ENCODE measurements around the gene RAE1. TPM values are rescaled to one million over a fixed set of nuclear protein-coding genes. Genes with fewer than 3 reads are reported as not detected.

RAE1 gene
- total RNA-seq, 6 experiments from 2014 or later = 8.6 to 22.1 (median 11.1) TPM

DNA sequence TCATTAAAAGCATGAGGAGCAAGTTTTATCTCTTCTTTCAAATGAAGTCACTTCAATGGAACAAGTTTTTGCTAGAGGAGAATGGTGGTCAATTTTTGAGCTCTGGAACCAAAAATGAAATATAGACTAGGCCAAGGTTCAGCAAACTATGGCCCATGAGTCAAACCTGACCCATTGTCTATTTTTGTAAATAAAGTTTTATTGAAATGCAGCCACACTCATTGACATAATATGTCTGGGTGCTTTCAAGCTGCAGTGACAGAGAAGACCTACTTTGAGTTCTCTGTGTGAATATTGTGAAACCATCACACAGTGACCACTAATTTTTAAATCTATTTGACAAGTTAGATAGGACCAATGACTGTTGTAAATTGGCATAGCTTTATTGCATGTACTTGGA is 13.4 kb downstream of the RAE1 start:
- H3K4me3 ChIP-seq = no peak overlapping the region
- no peak overlapping the region for H3K27ac ChIP-seq
- DNase-seq (no peak), ATAC-seq (no peak)
- no peaks in the 10 kb centered on the region for H3K27me3 ChIP-seq
- peaks cover 0 to 61% (median 28%) of the 10 kb centered on the region in 4 donors for H3K36me3 ChIP-seq
- TF ChIP-seq, protein P1, sequence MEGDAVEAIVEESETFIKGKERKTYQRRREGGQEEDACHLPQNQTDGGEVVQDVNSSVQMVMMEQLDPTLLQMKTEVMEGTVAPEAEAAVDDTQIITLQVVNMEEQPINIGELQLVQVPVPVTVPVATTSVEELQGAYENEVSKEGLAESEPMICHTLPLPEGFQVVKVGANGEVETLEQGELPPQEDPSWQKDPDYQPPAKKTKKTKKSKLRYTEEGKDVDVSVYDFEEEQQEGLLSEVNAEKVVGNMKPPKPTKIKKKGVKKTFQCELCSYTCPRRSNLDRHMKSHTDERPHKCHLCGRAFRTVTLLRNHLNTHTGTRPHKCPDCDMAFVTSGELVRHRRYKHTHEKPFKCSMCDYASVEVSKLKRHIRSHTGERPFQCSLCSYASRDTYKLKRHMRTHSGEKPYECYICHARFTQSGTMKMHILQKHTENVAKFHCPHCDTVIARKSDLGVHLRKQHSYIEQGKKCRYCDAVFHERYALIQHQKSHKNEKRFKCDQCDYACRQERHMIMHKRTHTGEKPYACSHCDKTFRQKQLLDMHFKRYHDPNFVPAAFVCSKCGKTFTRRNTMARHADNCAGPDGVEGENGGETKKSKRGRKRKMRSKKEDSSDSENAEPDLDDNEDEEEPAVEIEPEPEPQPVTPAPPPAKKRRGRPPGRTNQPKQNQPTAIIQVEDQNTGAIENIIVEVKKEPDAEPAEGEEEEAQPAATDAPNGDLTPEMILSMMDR (IDR thresholded peaks at IDR 0.05) = no peak
- TF ChIP-seq POLR2A (IDR thresholded peaks at IDR 0.05) = no peak
- H3K9me3 ChIP-seq = no peaks in the 10 kb centered on the region
- intact Hi-C loops (cut with DNase I) = no loop called here
- no peaks in the 10 kb centered on the region for H3K4me1 ChIP-seq

DNA sequence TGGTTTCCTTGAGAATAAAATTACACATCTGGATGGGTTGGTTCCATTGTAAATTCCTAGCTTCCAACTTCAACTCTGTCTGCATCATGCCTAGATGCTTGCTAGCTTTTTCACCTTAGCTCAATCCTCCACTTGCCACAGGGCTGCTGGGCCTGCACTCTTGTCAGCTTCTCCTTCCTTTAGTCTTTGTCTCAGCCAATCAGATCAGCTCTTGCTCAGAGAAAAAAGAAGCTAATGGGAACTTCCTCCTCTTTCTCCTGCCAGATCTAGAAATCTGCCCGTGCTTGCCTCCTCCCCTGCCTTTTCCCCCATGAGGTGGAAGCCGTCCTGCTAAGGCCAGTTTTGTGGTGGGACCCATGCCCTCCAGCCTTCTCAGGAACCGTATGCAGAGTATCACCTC is 18.5 kb downstream of the RAE1 start:
- WGBS (ENCODE audit: insufficient coverage, low coverage, low lambda C conversion rate, missing lambda C conversion rate) = 72% methylated on average over 3 of the region's 3 CpGs
- intact Hi-C loops (cut with DNase I) = no loop called here
- H3K27ac ChIP-seq = no peak overlapping the region
- no peaks in the 10 kb centered on the region for H3K9me3 ChIP-seq
- no peak overlapping the region for H3K4me3 ChIP-seq
- no peaks in the 10 kb centered on the region for H3K27me3 ChIP-seq
- ATAC-seq = peak in 1 of 4 donors; percentile 22
- H3K36me3 ChIP-seq = peaks cover 0 to 84% (median 49%) of the 10 kb centered on the region in 4 donors
- no peak for DNase-seq
- no peaks in the 10 kb centered on the region for H3K4me1 ChIP-seq
- no peak for TF ChIP-seq POLR2A (IDR thresholded peaks at IDR 0.05)
- TF ChIP-seq, protein P1 (IDR thresholded peaks at IDR 0.05) = no peak

DNA sequence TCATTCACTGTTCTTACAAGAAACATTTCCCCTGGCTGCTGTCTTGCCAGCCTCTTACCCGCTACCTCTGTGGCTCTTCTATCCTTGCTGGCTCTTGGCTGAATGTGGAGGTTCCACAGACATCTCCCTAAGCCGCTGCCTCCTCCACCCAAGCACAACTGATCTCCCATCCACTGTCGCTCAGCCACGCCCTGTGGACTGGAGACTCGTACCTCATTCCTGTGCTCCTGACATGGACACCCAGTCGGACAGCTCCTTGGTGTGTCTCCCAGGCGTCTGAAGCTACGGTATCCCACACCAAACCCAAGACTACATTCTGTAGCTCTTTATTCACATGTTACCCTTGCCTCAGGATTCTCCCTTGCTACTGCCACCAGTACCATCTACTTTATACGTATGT is 19.3 kb downstream of the RAE1 start:
- ATAC-seq (no peak), DNase-seq (no peak)
- Histone ChIP-seq H3K4me3 (no peak overlapping the region), H3K9me3 (no peaks in the 10 kb centered on the region), H3K4me1 (no peaks in the 10 kb centered on the region), H3K27me3 (no peaks in the 10 kb centered on the region), H3K36me3 (peaks cover 0 to 85% (median 46%) of the 10 kb centered on the region in 4 donors), H3K27ac (no peak overlapping the region)
- intact Hi-C loops (cut with DNase I) = no loop called here
- WGBS (ENCODE audit: insufficient coverage, low coverage, low lambda C conversion rate, missing lambda C conversion rate) = 94% methylated on average over 9 of the region's 9 CpGs
- TF ChIP-seq, protein P1 (IDR thresholded peaks at IDR 0.05) = no peak
- no peak for TF ChIP-seq POLR2A (IDR thresholded peaks at IDR 0.05)

DNA sequence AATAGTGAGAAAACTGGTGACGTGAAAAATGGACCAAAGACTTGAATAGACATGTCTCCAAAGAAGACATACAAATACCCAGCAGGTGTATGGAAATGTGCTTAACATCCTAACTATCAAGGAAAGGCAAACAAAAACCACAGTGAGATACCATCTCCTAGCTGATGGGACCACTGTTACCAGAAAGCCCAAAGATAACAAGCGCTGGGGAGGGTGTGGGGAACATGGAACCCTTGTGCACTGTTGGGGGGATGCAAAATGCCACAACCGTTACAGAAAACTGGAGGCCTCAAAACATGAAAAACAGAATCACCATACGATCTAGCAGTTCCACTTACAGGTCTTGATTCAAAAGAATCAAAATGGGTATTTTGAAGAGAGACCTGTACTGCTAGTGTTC is 20.3 kb downstream of the RAE1 start:
- 82% methylated on average over 4 of the region's 4 CpGs for WGBS (ENCODE audit: insufficient coverage, low coverage, low lambda C conversion rate, missing lambda C conversion rate)
- no peaks in the 10 kb centered on the region for H3K27me3 ChIP-seq
- H3K9me3 ChIP-seq = no peaks in the 10 kb centered on the region
- DNase-seq = no peak
- H3K4me3 ChIP-seq = no peak overlapping the region
- intact Hi-C loops (cut with DNase I) = no loop called here
- no peak overlapping the region for H3K27ac ChIP-seq
- ATAC-seq = no peak
- no peak for TF ChIP-seq POLR2A (IDR thresholded peaks at IDR 0.05)
- TF ChIP-seq, protein P1 (IDR thresholded peaks at IDR 0.05) = no peak
- H3K4me1 ChIP-seq = no peaks in the 10 kb centered on the region
- H3K36me3 ChIP-seq = peaks cover 0 to 75% (median 39%) of the 10 kb centered on the region in 4 donors

GRCh38 chr20:57372157-57372556 is 21.1 kb downstream of the RAE1 start:
- ATAC-seq (no peak), DNase-seq (no peak)
- Histone ChIP-seq H3K9me3 (no peaks in the 10 kb centered on the region), H3K4me1 (no peaks in the 10 kb centered on the region), H3K27me3 (no peaks in the 10 kb centered on the region), H3K36me3 (peaks cover 0 to 75% (median 36%) of the 10 kb centered on the region in 4 donors), H3K27ac (no peak overlapping the region), H3K4me3 (no peak overlapping the region)
- WGBS (ENCODE audit: insufficient coverage, low coverage, low lambda C conversion rate, missing lambda C conversion rate) = 100% methylated on average over 1 of the region's 9 CpGs
- no peak for TF ChIP-seq POLR2A (IDR thresholded peaks at IDR 0.05)
- TF ChIP-seq, protein P1 (IDR thresholded peaks at IDR 0.05) = no peak
- intact Hi-C loops (cut with DNase I) = no loop called here

Measured in right lobe of liver (tissue), 6 donors.